B cell (primary cell): Measurements from ENCODE around the gene RAMP2. TPM values are rescaled to one million over a fixed set of nuclear protein-coding genes. Genes with fewer than 3 reads are reported as not detected.

Experiments used
- ATAC-seq: fragments of 200-7000 bp; cut with Tn5 transposase; one replicate; pipeline ENCODE4 v1.10.0; 2021; ENCODE audit warnings: low read depth, mild to moderate bottlenecking, moderate number of reproducible peaks, moderate library complexity
- CTCF ChIA-PET: fragments of 350-600 bp; sonication (Branson Sonifier 250); formaldehyde crosslinking; loops from one replicate; lab custom pipeline; 2021; ENCODE audit warnings: antibody characterized with exemption, inconsistent platforms; lab: Charles Lee
- POLR2A ChIA-PET: fragments of 350-600 bp; sonication (Branson Sonifier 250); formaldehyde crosslinking; loops from one replicate; lab custom pipeline; 2021; ENCODE audit warnings: antibody characterized with exemption; lab: Charles Lee
- DNase-seq: peaks from one replicate; pipeline ENCODE4 v3.0.0; 2013
- H2AFZ ChIP-seq: 2 replicates; pipeline ENCODE4 v1.6.1; 2012; ENCODE audit warnings: mild to moderate bottlenecking, low read depth, low read length; ENCODE audit not compliant: insufficient read depth, poor library complexity, severe bottlenecking
- H3K27ac ChIP-seq, 2 donors: 1 replicate in 1 of 2; 2 replicates in 1 of 2; pipeline ENCODE4 v1.5.1; 2012 to 2013; ENCODE audit warnings: low read length in 2 of 2, mild to moderate bottlenecking in 2 of 2, moderate library complexity in 1 of 2
- H3K27me3 ChIP-seq, 4 experiments: fragments of 200-600 bp in 1 of 4; sonication (generic) in 1 of 4; replicated peaks in 1 of 4; 1 replicate in 2 of 4; 2 replicates in 2 of 4; pipeline versions ENCODE4 v1.6.1 to v1.7.0; 2013 to 2016; ENCODE audit warnings: low read length in 3 of 4, mild to moderate bottlenecking in 2 of 4, mixed read lengths in 1 of 4, moderate library complexity in 1 of 4; ENCODE audit not compliant: insufficient read depth in 4 of 4, control insufficient read depth in 3 of 4; ENCODE audit errors: control extremely low read depth in 1 of 4
- H3K36me3 ChIP-seq, 2 experiments: replicated peaks in 1 of 2; 1 replicate in 1 of 2; 2 replicates in 1 of 2; pipeline versions ENCODE4 v1.6.1 to v1.7.1; 2013; ENCODE audit warnings: low read length in 1 of 2; ENCODE audit not compliant: insufficient read depth in 2 of 2, control insufficient read depth in 1 of 2; ENCODE audit errors: control extremely low read depth in 1 of 2, extremely low read depth in 1 of 2
- H3K4me1 ChIP-seq, 2 donors: fragments of 200-600 bp in 1 of 2; sonication (generic) in 1 of 2; 1 replicate in 1 of 2; 2 replicates in 1 of 2; pipeline versions ENCODE4 v1.5.1 to v1.6.1; 2013 to 2017; ENCODE audit warnings: low read length in 2 of 2; ENCODE audit not compliant: control insufficient read depth in 2 of 2, insufficient read depth in 2 of 2
- H3K4me2 ChIP-seq: replicated peaks from 2 replicates; pipeline ENCODE3; 2012; ENCODE audit warnings: mild to moderate bottlenecking, low read depth, low read length; ENCODE audit not compliant: poor library complexity, severe bottlenecking
- H3K4me3 ChIP-seq, 5 experiments: fragments of 200-600 bp in 1 of 5; sonication (generic) in 1 of 5; 1 replicate in 3 of 5; 2 replicates in 2 of 5; pipeline versions ENCODE4 v1.5.1 to v1.7.0; 2011 to 2016; ENCODE audit warnings: low read length in 4 of 5, mild to moderate bottlenecking in 4 of 5, low read depth in 2 of 5, control low read depth in 1 of 5, moderate library complexity in 1 of 5; ENCODE audit not compliant: insufficient read depth in 1 of 5; ENCODE audit errors: control extremely low read depth in 1 of 5, extremely low read depth in 1 of 5
- H3K79me2 ChIP-seq: fragments of 200-600 bp; sonication (generic); one replicate; pipeline ENCODE4 v1.6.0; 2016; ENCODE audit warnings: low read length; ENCODE audit not compliant: control insufficient read depth, insufficient read depth
- H3K9ac ChIP-seq: fragments of 200-600 bp; sonication (generic); 2 replicates; pipeline ENCODE4 v1.6.1; 2017; ENCODE audit warnings: mild to moderate bottlenecking, low read length, moderate library complexity
- H3K9me3 ChIP-seq, 3 donors: one replicate each; pipeline versions ENCODE4 v1.6.1 to v1.7.1; 2013; ENCODE audit warnings: low read length in 2 of 3; ENCODE audit not compliant: control insufficient read depth in 2 of 3, insufficient read depth in 1 of 3; ENCODE audit errors: control extremely low read depth in 1 of 3
- H4K20me1 ChIP-seq: 2 replicates; pipeline ENCODE4 v1.6.0; 2012; ENCODE audit warnings: mild to moderate bottlenecking, low read length; ENCODE audit not compliant: insufficient read depth, control insufficient read depth, poor library complexity, severe bottlenecking
- H3K27ac Mint-ChIP-seq: one replicate; pipeline ENCODE4 v1.8.0; 2021; ENCODE audit warnings: mixed read lengths
- H3K27me3 Mint-ChIP-seq: one replicate; pipeline ENCODE4 v1.8.0; 2021; ENCODE audit warnings: mixed read lengths
- H3K4me1 Mint-ChIP-seq: one replicate; pipeline ENCODE4 v1.8.0; 2021; ENCODE audit warnings: mixed read lengths
- H3K4me3 Mint-ChIP-seq: one replicate; pipeline ENCODE4 v1.8.0; 2021; ENCODE audit warnings: mixed read lengths
- H3K9me3 Mint-ChIP-seq: one replicate; pipeline ENCODE4 v1.8.0; 2022; ENCODE audit warnings: mixed read lengths; ENCODE audit not compliant: insufficient read depth
- CTCF ChIP-seq: fragments of 200-600 bp; IDR thresholded peaks from one replicate; pipeline ENCODE4 v1.8.0; 2022; ENCODE audit warnings: antibody characterized with exemption, mild to moderate bottlenecking
- EZH2 ChIP-seq: IDR thresholded peaks from 2 replicates; pipeline ENCODE4 v1.6.1; 2012; ENCODE audit warnings: borderline replicate concordance, low read depth, mild to moderate bottlenecking, moderate library complexity, low read length; ENCODE audit not compliant: insufficient read depth, poor library complexity, severe bottlenecking
- WGBS: methylation state at CpG from one replicate; pipeline ENCODE4 v1.1.5; 2013; ENCODE audit warnings: missing lambda C conversion rate; ENCODE audit not compliant: insufficient coverage; 5-methylcytosine and 5-hydroxymethylcytosine counted together
- intact Hi-C: fragments of 100-400 bp; cut with micrococcal nuclease; formaldehyde crosslinking; loops from one replicate; pipeline ENCODE4 v1.10.0; 2022
- polyA plus RNA-seq: library from polyadenylated mRNA; depleted of rRNA; stranded (reverse); fragments of >200 nt; gene quantifications from 2 replicates; pipeline ENCODE4 v1.2.3, GENCODE V29; 2012
- total RNA-seq, 2 donors: library from RNA; stranded (reverse); fragments of 120-200 nt in 1 of 2; gene quantifications; 1 replicate in 1 of 2; 2 replicates in 1 of 2; pipeline versions ENCODE4 v1.2.3 to v1.2.4, GENCODE V29; 2013 to 2022

RAMP2 gene
- total and polyA plus RNA-seq, 2 donors (not counting 1 experiment from before 2014, with no cell fraction given): not detected

- no peaks in the 10 kb centered on the region for H3K27me3 ChIP-seq
- peaks cover 23% of the 10 kb centered on the region for H3K79me2 ChIP-seq
- H3K4me1 ChIP-seq: peaks cover 14 to 21% of the 10 kb centered on the region in 2 donors
- peak within 1 kb of the TSS; percentile 81 for H3K4me2 ChIP-seq
- peak within 1 kb of the TSS; percentile 92 for H2AFZ ChIP-seq
- peak within 1 kb of the TSS; percentile 83 for H3K27ac Mint-ChIP-seq
- WGBS: 28% methylated on average over 66 of the region's 66 CpGs
- intact Hi-C loops: loop anchor here (1.0 kb wide), 3 partner anchors 25 to 53 kb away; partner anchors contain the start of genes BECN1, EZH1 and VPS25
- peaks cover 0 to 3% (median 0%) of the 10 kb centered on the region in 3 donors for H3K9me3 ChIP-seq
- H4K20me1 ChIP-seq: no peaks in the 10 kb centered on the region
- peaks cover 27% of the 10 kb centered on the region for H3K4me1 Mint-ChIP-seq
- POLR2A ChIA-PET: interaction anchor here (1.2 to 2.1 kb wide), 2 partner anchors 25 to 26 kb away, joined by 5 to 9 read pairs; partner anchors contain the start of genes BECN1 and VPS25
- ATAC-seq (peak; percentile 99), DNase-seq (peak; percentile 79)
- peak within 1 kb of the TSS; percentile 87 for H3K9ac ChIP-seq
- H3K4me3 ChIP-seq: peak within 1 kb of the TSS; percentile 59 to 90 (median 76)
- peaks cover 5% of the 10 kb centered on the region for H3K27me3 Mint-ChIP-seq
- peak within 1 kb of the TSS; percentile 96 for H3K4me3 Mint-ChIP-seq
- CTCF ChIA-PET: interaction anchor here (0.5 to 1.0 kb wide), 3 partner anchors 27 to 220 kb away, joined by 3 to 4 read pairs (median 4); no protein-coding TSS in a partner anchor
- TF ChIP-seq CTCF (no peak), EZH2 (no peak)
- H3K27ac ChIP-seq: peak within 1 kb of the TSS; percentile 4 to 69
- no peaks in the 10 kb centered on the region for H3K9me3 Mint-ChIP-seq
- peaks cover 0 to 2% of the 10 kb centered on the region in 2 experiments for H3K36me3 ChIP-seq
Observed at GRCh38 chr17:42798383-42799380, 37.7 kb downstream of the RAMP2 start, which contains the start of the genes CNTD1 and COA3. CNTD1 (plus strand) TSS chr17:42798861; CDS start chr17:42799068, 207 bp downstream. COA3 (minus strand) TSS chr17:42798704; CDS start chr17:42798681, 23 bp downstream.
